Measurements from ENCODE around the gene OR6B3.
"Not testable (repeated sequence)": the region's sequence is repeated elsewhere in the genome, so short reads cannot be mapped to it uniquely, and the experiment has no call there.

The OR6B3 gene

DNA sequence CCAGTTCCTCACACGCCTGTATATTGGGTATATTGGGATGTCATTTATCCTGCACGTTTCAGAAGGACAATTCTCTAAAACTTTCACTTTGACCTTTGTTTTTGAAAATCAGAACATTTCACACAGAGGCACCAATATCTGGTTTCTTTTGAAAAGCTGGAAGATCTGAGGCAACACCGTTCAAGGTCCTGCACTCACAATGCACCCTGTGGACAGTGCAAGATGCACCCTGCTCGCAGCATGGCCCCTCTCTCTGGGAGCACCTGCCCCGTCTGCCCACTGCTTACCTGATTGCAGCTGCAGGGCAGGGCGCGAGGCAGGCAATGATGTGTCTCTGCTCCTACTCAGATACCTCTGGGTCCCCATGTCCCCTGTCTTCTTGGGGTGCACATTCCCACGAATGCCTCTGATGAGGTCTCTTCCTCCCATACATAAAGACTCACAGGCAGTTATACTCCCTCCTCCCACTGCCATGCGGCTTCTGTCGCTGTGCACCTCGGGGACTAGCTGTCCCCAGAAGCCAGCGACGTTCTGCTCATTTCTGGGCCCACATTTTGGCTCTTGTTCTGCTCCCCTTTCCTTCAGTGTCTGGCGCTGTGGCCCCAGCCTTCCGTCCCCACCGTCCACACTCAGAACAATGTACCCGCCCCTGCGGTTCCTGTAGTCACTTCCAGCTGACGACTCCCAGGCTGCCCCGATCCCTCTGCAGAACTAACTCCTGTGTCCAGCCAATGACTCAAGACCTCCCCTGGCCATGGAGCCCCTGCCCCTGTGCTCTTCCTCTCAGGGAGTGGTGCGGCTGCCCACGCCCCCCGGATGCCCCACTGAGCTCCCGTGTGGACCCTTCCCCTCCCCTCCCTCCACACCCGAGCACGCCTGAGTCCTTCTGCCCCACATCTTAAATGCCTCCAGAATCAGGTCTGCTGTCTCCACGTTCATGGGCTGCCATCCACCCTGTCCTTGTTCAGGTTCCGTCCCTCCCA lies at the start of gene OR6B3:
Gene OR6B3, minus strand, starts transcription at position 349 of the 983 bp plus-strand sequence.
- no peak for DNase-seq (ENCODE audit: low read depth in 2 of 2)

DNA sequence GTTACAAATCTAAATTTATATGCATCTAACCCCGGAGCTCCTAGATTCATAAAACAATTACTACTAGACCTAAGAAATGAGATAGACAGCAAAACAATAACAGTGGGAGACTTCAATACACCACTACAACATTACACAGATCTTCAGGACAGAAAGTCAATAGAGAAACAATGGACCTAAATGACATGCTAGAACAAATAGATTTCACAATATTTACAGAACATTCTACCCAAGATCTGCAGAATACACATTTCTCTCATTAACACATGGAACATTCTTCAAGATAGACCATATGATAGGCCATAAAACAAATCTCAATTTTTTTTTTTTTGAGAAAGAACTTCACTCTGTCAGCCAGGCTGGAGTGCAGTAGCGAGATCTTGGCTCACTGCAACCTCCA lies 45.0 kb upstream of the OR6B3 start:
- DNase-seq (ENCODE audit: low read depth in 2 of 2) = no peak

DNA sequence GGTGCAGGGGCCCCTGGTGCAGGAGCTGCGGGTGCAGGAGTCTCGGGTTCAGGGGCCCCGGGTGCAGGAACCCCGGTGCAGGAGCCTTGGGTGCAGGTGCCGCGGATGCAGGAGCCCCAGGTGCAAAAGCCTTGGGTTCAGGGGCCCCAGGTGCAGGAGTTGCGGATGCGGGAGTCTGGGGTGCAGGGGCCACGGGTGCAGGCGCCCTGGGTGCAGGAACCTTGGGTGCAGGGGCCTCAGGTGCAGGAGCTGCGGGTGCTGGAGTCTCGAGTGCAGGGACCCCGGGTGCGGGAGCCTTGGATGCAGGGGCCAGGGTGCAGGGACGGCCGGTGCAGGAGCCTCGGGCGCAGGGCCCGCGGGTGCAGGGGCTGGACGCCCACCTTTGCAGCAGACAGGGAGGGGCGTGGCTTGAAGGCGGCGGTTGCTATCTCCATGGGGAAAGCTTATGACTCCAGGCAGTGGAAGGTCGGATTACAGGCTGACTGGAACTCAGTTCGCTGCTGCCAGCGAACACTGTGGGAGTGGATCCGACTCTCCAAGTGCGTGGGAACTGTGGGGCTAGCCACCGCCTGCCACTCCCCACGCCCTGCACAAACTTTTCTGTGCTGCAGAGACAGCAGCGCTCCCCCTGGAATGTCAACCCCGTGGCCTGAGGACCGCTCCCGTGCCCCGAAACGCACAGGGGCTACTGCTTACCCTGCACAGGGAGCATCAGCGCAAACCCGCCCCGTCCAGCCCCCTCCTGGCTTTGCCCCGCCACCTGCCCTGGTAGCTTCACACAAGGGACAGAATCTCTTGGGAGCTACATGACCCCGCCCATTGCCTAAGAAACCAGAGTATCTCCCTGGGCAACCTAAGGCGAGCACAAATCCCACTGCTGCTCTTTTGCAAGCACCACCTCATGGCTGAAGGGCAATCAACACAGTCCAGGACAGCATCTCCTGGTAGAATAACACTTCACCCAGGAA lies 42.5 kb upstream of the OR6B3 start:
- DNase-seq (ENCODE audit: low read depth in 2 of 2) = no peak

DNA sequence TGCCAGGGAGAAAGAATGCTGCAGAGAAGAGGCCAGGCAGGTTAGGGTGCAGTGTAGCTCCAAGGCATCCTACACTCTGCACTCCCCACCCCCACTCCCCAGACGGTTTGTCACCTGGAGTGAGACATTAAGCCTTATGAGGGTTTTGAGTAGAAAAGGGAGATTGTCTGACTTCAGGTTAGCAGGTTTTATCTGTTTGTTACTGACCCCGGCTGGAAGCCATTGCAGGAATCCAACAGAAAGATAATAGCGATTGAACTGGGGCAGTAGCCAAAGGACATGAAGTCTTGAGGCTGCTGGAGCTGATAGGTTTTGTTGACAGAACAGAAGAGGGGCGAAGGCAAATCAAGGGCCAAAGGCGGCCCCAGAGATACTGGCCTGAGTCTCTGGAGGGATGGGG lies 36.0 kb upstream of the OR6B3 start:
- DNase-seq (ENCODE audit: low read depth in 2 of 2) = no peak

DNA sequence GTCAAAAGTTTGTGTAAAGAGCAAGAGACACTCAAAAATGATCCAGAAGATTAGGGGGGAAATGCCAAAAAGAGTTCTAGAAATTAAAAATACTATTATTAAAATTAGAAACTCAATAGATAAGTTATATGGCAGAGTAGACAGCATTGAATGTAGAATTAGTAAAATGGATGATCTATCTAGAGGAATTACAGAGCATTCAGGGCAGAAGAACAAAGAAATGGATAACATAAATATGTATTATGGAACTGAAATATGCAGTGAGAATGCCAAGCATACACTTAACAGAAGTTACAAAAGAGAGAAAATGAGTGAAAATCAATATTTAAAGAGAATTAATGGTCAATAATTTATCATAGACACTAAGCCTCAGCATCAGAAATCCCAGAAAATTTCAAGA lies 33.2 kb upstream of the OR6B3 start:
- no peak for DNase-seq (ENCODE audit: low read depth in 2 of 2)

DNA sequence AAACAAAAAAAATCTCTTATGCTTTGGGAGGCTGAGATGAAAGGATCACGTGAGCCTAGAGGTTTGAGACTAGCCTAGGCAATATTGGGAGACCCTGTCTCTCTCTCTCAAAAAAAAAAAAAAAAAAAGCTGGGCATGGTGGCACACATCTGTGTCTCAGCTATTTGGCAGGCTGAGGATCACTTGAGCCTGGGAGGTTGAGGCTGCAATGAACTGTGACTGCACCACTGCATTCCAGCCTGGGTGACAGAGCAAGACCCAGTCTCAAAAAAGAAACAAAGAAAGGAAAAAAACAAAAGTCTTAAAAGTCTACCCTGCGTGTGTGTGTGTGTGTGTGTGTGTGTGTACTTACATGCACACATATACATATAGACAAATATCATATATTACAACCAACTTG lies 25.3 kb upstream of the OR6B3 start:
- DNase-seq (ENCODE audit: low read depth in 2 of 2) = no peak

DNA sequence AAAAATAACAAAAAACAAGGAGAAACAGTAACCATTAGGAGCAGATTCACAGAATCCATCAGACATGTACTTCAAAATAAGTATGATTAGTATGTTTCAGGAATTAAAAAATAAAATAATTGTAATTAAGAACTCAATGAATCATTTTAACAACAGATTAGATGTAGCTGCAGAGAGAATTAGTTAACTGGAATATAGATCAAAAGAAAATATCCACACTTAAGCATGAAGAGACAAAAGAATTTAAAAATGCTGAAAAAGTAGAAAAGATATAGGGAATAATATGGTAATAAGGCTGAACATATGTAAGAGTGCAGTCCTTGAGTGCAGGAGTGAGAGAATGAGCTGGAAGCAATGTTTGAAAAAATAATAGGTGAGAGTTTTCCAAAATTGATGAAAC lies 24.1 kb upstream of the OR6B3 start:
- DNase-seq (ENCODE audit: low read depth in 2 of 2) = no peak

DNA sequence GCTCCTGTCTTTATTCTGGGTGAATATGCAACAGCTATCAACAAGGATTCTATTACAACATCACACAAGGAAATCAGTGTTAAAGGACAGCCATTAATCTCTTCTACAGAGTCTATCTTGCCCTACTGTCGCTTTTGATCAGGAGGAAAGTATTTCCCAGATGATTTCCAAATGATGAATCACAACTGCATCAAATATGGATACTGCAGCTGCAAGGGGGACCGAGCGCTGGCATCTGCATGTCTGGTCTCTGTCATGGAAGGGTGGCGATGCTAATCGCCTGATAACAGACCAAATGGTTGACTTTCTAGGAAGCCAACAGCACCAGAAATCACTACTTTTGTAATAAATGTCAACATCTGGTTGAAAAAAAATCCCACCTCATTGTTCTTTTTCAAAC lies 21.2 kb upstream of the OR6B3 start:
- no peak for DNase-seq (ENCODE audit: low read depth in 2 of 2)

DNA sequence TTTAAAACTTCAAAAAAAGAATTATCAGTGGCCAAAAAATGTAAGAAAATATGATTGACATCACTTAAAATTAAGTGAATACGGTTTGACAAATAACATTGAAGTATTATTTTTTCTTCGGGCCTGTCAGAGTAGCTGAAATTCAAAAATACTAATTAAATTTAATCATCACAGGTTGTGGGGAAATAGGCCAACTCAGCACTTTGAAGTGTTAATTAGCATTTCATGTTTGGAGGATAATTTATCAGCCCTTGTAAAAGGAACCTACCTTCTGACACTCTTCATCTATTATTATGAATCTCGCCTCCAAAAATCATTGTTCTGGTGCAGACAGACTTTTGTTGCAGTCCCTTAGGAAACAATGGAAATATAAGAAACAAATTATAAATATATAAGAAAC lies 17.6 kb upstream of the OR6B3 start:
- DNase-seq (ENCODE audit: low read depth in 2 of 2) = no peak

DNA sequence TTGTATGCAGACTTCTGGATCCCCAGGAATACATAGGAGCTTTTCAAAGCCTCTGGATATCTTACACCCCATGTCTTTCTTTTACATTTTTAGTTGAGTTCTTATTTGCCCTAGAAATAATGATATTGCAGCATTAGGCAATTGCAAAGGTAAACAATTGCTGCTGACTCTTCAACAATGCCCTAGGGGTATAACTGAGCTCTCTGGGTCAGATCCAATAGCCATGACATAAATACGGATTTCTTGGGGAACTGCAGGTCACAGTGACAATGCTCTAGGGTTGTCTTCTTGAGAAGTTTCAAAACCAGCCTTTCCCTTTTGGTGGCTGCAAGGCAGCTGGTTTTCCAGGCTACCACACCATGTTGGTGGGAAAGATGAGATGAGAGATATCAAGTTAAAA lies 16.5 kb upstream of the OR6B3 start:
- DNase-seq (ENCODE audit: low read depth in 2 of 2) = no peak

DNA sequence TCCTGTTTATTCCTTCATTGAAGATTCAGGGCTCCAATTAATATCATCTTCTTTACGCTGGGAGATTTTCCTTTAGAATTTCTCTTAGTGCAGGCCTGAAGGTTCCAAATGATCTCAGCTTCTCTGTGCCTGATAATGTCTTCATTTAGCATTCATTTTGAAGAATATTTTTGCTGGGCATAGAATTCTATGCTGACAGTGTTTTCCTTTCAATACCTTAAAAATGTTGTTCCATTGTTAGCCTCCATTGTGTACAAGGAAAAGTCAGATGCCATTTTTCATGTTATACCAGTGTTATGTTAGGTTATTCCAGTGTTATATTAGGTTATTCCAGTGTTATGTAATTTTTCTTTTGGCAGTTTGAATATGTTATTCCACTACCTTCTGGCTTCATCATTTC lies 14.9 kb upstream of the OR6B3 start:
- no peak for DNase-seq (ENCODE audit: low read depth in 2 of 2)

DNA sequence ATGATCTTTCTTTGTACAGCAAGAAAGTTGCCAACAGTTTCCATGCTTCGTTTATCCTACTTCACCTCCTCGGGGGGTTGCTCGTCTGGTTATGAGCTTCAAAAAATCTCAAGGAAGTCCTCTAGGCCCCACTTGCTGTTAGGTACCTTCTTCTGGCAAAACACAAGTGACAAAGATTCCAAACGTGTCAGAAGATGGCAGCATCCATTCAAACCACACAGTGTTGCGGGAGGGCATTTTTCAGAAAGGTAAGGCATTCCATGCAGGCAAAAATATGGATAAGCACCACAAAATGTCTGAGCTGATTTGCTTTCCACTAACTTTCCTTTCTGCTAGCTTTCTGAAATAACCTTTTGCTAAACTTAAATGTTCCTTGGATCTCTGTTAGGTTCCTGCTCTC lies 13.2 kb upstream of the OR6B3 start:
- no peak for DNase-seq (ENCODE audit: low read depth in 2 of 2)

DNA sequence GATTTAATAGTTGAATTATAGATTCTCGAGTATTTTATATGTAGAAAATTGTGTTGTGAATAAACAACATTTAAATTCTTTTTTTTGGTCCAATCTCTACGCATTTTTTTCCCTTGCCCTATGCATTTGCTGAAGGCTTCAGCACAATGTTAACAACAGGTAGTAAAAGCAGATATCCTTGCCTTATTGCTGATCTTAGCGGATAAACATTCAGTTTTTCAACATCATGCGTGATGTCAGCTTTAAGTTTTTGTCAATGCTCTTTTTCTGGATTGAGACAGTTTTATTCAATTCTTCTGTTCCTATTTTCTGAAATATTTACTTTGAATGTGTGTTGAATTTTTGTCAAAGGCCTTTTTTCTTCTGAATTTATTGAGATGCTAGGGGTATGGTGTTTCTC lies 11.6 kb upstream of the OR6B3 start:
- DNase-seq (ENCODE audit: low read depth in 2 of 2) = no peak

DNA sequence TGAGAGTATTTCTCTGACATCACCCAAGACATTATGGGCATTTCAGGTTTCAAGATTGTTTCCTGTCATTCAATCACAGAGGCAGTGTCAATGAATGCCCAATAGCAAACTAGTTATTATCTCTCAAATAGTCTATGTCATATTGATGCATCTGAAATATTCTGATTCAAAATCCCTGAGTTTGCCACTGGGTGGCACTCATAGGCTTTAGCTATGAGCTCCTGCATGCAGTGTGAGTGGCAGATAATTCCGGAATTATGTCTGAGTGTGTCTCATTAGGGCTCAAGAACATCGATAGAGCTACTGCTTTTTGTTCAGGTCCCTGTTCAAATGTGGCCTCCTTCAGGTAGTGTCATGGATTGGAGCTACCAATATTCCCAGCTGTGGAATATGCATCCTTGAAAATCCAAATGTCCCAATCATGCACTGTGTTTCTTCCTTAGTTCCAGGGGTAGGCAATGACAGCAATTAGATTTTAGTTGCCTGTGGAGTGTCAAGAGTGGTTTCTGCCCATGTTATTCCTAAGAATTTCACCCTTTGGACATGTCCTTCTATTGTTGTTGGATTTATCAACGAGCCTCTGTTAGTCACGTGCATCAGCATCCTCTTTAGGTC lies 7.8 kb upstream of the OR6B3 start:
- DNase-seq (ENCODE audit: low read depth in 2 of 2) = peak; percentile 22 to 25

DNA sequence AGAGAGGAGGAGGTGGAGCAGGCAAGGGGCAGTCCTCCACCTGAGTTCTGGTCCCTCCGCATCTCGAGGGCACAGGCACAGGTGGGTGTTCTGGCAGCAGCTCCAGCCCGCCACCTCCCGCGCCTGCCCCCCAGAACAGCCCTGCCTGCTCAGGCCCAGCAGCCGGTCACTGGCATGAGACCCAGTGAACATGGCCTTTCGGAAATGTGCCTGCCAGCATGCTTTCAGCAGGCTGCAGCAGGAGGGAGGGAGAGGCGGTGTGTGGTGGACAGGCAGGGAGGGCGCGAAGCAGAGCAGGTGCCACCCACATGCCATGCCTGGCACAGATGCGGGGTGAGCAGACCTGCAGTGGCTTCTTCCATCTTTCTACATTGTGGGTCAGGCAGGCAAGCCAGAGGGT lies 3.4 kb upstream of the OR6B3 start:
- no peak for DNase-seq (ENCODE audit: low read depth in 2 of 2)

DNA sequence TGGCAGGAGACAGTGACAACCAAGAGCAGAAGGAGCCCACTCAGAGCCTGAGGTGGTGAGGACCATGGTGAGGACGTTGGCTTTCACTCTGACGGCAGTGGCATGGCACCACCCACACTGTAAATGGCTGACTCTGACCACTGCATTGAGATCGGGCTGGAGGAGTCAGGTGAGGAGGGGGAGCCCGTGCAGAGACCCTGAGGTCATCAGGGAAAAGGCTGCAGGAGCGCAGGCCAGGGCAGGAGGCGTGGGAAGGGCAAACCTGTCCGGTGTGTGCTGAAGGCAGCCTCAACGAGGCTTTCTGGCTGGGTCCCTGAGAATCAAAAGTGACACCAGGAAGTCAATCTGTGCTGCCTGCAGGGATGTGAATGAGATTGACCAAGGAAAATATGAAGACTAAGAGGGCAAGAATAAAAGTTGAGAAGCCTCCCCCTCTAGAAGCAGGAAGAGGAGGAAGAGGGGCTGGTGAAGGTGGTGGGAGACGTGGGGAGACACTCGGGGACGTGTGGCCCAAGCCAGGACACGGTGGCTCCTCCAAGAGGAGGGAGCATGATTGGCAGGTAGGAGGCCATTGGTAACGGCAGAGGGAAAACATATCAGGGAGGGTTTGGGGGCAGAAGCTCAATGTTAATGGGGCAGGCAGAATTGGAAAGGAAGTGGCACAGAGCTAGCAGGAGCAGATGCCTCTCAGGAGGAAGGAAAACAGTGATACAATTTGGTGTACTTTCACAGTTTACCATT lies 2.0 kb upstream of the OR6B3 start:
- DNase-seq (ENCODE audit: low read depth in 2 of 2) = no peak

DNA sequence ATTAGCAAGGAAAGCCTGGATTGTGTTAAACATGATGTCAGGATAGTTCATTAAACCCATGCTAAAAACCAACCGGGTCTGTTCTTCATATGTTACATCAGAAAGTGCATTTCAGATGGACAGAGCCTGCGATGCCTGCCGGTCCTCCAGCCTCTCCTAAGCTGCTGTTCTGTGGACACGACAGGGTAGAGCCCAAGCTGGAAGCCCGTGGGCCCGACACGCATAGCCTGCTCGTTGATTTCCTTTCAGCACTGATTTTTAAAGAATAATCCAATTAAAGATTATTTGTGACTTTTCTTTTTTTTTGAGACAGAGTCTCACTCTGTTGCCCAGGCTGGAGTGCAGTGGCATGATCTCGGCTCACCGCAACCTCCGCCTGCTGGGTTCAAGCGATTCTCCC lies 797 bp downstream of the OR6B3 start:
- DNase-seq (ENCODE audit: low read depth in 2 of 2) = no peak

DNA sequence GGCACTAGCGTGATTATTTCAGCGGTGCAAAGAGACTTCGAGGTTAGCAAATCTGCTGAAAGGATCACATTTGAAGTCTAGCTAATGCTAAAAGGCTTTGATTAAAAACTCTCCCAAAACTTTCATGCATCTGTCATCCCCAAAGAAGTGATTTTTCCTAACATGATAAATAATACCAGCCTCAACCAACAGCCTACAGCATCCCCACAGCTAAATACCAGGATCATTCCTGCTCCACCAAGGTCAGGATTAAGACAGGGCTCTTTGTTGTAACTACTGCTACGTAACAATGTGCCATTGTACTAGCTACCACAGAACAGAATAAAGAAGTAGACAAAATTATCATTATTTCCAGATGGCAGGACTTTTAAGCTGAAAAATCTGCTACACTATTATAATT lies 1.6 kb downstream of the OR6B3 start:
- DNase-seq (ENCODE audit: low read depth in 2 of 2) = no peak

DNA sequence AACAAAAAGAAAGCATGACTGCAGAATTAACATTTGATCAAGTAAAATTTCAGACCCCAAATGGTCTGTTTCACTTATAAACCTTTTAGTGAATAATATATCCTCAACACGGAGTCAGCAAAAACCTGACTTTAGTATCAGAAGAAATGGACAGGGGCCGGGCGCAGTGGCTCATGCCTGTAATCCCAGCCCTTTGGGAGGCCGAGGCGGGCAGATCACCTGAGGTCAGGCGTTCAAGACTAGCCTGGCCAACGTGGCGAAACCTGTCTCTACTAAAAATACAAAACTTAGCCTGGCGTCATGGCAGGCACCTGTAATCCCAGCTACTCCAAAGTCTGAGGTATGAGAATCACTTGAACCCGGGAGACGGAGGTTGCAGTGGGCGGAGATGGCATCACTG lies 3.0 kb downstream of the OR6B3 start:
- no peak for DNase-seq (ENCODE audit: low read depth in 2 of 2)

DNA sequence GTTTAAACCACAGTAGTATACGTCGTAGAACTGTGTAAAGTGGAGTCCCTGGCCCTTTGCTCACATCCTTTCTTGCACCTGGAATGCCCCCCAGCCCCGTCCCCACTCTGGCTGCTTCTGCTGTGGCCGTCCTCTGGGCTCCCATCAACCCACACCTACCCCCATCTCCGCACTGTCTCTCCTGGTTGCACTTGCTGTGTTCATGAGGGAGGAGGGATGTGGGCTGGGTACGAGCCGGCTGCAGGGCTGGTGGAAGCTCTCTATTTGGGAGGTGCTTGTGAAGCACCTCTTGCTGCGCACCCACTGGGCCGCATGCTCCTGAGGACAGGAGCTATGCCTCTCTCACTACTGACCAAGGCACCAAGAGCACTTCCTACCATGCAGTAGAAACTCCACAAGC lies 5.1 kb downstream of the OR6B3 start:
- no peak for DNase-seq (ENCODE audit: low read depth in 2 of 2)

DNA sequence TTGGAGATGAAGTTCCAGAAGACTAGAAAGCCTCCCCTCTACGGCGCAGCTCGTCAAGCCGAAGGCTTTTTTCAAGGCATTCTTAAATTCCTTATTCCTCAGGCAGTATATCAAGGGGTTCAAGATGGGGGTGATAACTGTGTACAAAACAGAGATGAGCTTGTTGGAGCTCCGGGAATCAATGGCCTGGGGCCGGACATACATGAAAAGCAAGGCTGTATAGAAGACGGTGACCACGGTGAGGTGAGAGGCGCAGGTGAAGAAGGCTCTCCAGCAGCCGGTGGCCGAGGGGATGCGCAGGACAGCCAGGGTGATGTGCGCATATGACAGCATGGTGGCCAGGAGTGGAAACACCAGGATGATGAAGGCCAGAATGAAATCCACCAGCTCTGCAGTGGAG lies 8.2 kb downstream of the OR6B3 start:
- DNase-seq (ENCODE audit: low read depth in 2 of 2) = no peak

DNA sequence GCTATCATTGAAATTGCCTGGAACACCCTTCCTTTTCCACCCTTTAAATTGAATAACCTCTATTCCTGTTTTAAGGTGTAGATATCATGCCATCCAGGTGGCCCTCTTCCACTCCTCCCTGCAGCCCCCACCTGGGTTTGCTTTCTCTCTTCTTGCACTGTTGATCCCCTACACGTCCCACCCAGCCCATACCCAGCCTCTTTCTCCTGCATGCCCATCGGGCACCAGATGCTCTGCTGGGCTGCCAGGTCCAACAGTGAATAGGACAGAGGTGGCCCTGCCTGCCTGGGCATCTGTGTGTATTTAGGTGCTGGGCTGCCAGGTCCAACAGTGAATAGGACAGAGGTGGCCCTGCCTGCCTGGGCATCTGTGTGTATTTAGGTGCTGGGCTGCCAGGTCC lies 9.2 kb downstream of the OR6B3 start:
- not testable (repeated sequence) for DNase-seq (ENCODE audit: low read depth in 2 of 2)

Data from stimulated activated CD4-positive, alpha-beta T cell treated with anti-CD3 and anti-CD28 coated beads, Interleukin-4, amount 100 ng/mL, for 48 hours (primary cell).